Measurements from ENCODE around the gene OR6P1.

The OR6P1 gene

DNA sequence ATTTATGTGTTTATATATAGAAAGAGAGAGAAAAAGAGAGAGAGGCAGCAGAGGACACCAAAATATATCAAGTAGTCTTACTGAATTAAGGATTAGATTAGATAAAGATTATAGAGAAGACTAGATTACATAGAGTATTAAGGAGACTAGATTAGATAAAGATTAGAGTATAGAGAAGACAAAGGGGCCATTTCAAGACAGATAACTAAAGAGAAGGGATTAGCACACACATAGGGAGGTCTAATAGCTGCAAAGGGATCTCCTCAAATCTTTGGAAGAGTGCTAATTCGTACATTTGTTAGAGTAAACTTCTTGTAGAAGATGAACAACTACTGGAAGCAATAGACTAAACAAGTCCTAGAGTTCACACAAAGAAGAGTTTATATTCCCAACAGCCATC is 50.4 kb downstream of the OR6P1 start:
- DNase-seq (ENCODE audit: extremely low read depth in 1 of 2, low read depth in 1 of 2) = no peak

DNA sequence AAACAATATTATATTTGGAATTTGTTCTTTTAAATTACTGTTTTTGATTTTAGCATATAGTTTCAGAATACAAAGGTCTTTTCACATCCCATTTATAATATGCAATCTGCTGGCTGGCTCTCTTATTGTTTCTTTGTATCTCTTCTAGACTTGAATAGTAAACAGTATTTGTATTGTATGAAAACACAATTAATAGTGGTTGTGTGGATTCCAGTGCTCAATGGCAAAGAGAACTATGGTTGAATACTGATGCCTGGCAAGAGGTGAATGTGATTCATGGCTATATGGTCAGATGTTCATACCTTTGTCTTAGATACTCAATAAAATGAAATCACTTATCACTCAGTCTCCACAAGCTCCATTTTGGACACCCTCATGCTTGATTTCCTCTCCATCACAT is 53.4 kb downstream of the OR6P1 start:
- DNase-seq (ENCODE audit: extremely low read depth in 1 of 2, low read depth in 1 of 2) = no peak

All from stimulated activated CD8-positive, alpha-beta memory T cell treated with anti-CD3 and anti-CD28 coated beads, Interleukin-7, amount 100 ng/mL, for 48 hours (primary cell).